Neural progenitor cell (in vitro differentiated cells): ENCODE measurements around the gene CFAP57.

Source experiments
- EZH2 ChIP-seq: fragments of 200-600 bp; sonication (generic); IDR thresholded peaks from 2 replicates; pipeline ENCODE4 v1.6.1; 2017; ENCODE audit warnings: antibody characterized with exemption, mild to moderate bottlenecking, moderate library complexity
- EZH2phosphoT487 ChIP-seq: fragments of 200-600 bp; sonication (generic); IDR thresholded peaks from 2 replicates; pipeline ENCODE4 v1.6.1; 2017; ENCODE audit warnings: antibody characterized with exemption
- TF ChIP-seq, protein P1 (sequence below): fragments of 200-600 bp; sonication (generic); IDR thresholded peaks from 2 replicates; pipeline ENCODE4 v1.5.1; 2017; ENCODE audit warnings: antibody characterized with exemption, mild to moderate bottlenecking

DNA sequence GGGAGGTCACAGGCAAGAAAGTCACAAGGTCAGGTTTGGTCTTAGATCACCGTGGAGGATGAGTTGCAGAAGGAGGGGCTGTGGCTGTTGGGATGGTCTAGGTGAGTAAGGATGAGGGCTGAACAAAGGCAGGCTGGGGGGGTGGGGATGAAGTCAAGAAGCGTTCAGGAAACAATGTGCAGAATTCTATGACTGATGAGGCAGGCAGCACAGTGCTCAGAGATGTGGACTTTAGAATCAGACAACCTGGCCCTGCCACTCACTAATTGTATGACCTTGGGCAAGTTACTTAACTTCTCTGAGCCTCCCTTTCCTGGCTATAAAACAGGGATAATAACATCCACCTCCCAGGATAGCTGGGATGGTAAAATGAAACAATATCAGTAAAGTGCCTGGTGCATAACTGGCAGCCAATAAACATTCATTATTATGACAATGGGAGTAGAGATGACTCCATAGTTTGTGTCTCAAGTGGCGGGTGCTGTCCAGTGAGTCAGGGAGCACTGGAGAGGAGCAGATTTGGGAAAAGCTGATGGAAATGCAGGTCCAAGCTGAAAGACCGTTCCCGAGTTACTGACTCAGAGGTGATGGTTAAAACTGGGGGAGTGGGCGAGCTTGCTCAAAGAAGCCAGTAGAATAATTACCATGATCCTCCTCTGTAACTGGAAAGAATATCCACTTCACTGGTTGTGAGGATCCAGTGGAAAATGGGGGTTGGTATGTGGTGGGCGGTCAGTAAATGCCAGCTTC, 130.8 kb downstream of the CFAP57 start:
- TF ChIP-seq, protein P1, sequence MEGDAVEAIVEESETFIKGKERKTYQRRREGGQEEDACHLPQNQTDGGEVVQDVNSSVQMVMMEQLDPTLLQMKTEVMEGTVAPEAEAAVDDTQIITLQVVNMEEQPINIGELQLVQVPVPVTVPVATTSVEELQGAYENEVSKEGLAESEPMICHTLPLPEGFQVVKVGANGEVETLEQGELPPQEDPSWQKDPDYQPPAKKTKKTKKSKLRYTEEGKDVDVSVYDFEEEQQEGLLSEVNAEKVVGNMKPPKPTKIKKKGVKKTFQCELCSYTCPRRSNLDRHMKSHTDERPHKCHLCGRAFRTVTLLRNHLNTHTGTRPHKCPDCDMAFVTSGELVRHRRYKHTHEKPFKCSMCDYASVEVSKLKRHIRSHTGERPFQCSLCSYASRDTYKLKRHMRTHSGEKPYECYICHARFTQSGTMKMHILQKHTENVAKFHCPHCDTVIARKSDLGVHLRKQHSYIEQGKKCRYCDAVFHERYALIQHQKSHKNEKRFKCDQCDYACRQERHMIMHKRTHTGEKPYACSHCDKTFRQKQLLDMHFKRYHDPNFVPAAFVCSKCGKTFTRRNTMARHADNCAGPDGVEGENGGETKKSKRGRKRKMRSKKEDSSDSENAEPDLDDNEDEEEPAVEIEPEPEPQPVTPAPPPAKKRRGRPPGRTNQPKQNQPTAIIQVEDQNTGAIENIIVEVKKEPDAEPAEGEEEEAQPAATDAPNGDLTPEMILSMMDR: no peak
- no peak for TF ChIP-seq EZH2phosphoT487
- no peak for TF ChIP-seq EZH2
